ENCODE measurements around the gene LEMD1.
A peak's percentile ranks its signal among the peaks of the same experiment; 100 is the strongest.
"Not testable (repeated sequence)": the region's sequence is repeated elsewhere in the genome, so short reads cannot be mapped to it uniquely, and the experiment has no call there.

The LEMD1 gene

GRCh38 chr1:205424901-205425600 is 3.2 kb upstream of the LEMD1 start:
- no peak for DNase-seq

- no peak for DNase-seq
Measured at GRCh38 chr1:205423814-205424399, 2.1 kb upstream of the LEMD1 start.

GRCh38 chr1:205422993-205423642 is 1.3 kb upstream of the LEMD1 start:
- DNase-seq: no peak

GRCh38 chr1:205420938-205421337 is 918 bp downstream of the LEMD1 start:
- no peak for DNase-seq

GRCh38 chr1:205417870-205418635 is 3.8 kb downstream of the LEMD1 start:
- no peak for DNase-seq

- DNase-seq: no peak
Measured at GRCh38 chr1:205416322-205416721, 5.5 kb downstream of the LEMD1 start.

GRCh38 chr1:205410581-205411298 is 11.1 kb downstream of the LEMD1 start:
- peak; percentile 46 for DNase-seq

GRCh38 chr1:205407970-205408369 is 13.9 kb downstream of the LEMD1 start:
- no peak for DNase-seq

GRCh38 chr1:205406252-205406651 is 15.6 kb downstream of the LEMD1 start:
- not testable (repeated sequence) for DNase-seq

GRCh38 chr1:205404484-205404883 is 17.4 kb downstream of the LEMD1 start:
- DNase-seq: not testable (repeated sequence)

- no peak for DNase-seq
Measured at GRCh38 chr1:205398586-205398985, 23.3 kb downstream of the LEMD1 start.

GRCh38 chr1:205396967-205397616 is 24.8 kb downstream of the LEMD1 start:
- peak; percentile 57 for DNase-seq

- no peak for DNase-seq
Measured at GRCh38 chr1:205395616-205396015, 26.2 kb downstream of the LEMD1 start.

GRCh38 chr1:205392650-205393049 is 29.2 kb downstream of the LEMD1 start:
- no peak for DNase-seq

- DNase-seq: no peak
Measured at GRCh38 chr1:205391386-205391785, 30.5 kb downstream of the LEMD1 start.

GRCh38 chr1:205387845-205388244 is 34.0 kb downstream of the LEMD1 start:
- no peak for DNase-seq

- DNase-seq: not testable (repeated sequence)
Measured at GRCh38 chr1:205382990-205383389, 38.9 kb downstream of the LEMD1 start.

GRCh38 chr1:205382561-205382960 is 39.3 kb downstream of the LEMD1 start:
- no peak for DNase-seq

GRCh38 chr1:205381305-205381704 is 40.6 kb downstream of the LEMD1 start:
- DNase-seq: no peak

- no peak for DNase-seq
Measured at GRCh38 chr1:205380882-205381281, 41.0 kb downstream of the LEMD1 start.

- DNase-seq: no peak
Measured at GRCh38 chr1:205379056-205379455, 42.8 kb downstream of the LEMD1 start.

- DNase-seq: no peak
Measured at GRCh38 chr1:205377355-205377754, 44.5 kb downstream of the LEMD1 start.

Data from NCI-H226 (cell line).